Brain microvascular endothelial cell (primary cell): ENCODE data around the gene DDX56.

Experiments
- DNase-seq: peaks from one replicate; pipeline ENCODE4 v3.0.0-alpha.2; 2020
- H3K27ac ChIP-seq: fragments of 250-450 bp; sonication (Bioruptor Pico); 2 replicates; pipeline ENCODE4 v1.5.1; 2020; ENCODE audit warnings: mild to moderate bottlenecking, moderate library complexity
- H3K27me3 ChIP-seq: fragments of 250-450 bp; sonication (Bioruptor Pico); replicated peaks from 2 replicates; pipeline ENCODE4 v1.5.1; 2020; ENCODE audit warnings: mild to moderate bottlenecking
- H3K36me3 ChIP-seq: fragments of 250-450 bp; sonication (Bioruptor Pico); replicated peaks from 2 replicates; pipeline ENCODE4 v1.5.1; 2020; ENCODE audit warnings: mild to moderate bottlenecking
- H3K4me3 ChIP-seq: 2 replicates; pipeline ENCODE4 v1.5.1; 2011; ENCODE audit warnings: low read depth, mild to moderate bottlenecking, control low read depth, low read length, moderate library complexity
- CTCF ChIP-seq: IDR thresholded peaks from 2 replicates; pipeline ENCODE4 v1.5.1; 2011; ENCODE audit warnings: low read depth, mild to moderate bottlenecking, moderate library complexity, low read length, control low read depth, inconsistent platforms; ENCODE audit errors: missing control alignments
- in situ Hi-C: cut with HindIII; loops from 2 replicates; pipeline ENCODE4 v1.10.0; 2017; ENCODE audit warnings: low sequenced_read_pairs, low pct_ligation_motif_present

DDX56 gene

DNA sequence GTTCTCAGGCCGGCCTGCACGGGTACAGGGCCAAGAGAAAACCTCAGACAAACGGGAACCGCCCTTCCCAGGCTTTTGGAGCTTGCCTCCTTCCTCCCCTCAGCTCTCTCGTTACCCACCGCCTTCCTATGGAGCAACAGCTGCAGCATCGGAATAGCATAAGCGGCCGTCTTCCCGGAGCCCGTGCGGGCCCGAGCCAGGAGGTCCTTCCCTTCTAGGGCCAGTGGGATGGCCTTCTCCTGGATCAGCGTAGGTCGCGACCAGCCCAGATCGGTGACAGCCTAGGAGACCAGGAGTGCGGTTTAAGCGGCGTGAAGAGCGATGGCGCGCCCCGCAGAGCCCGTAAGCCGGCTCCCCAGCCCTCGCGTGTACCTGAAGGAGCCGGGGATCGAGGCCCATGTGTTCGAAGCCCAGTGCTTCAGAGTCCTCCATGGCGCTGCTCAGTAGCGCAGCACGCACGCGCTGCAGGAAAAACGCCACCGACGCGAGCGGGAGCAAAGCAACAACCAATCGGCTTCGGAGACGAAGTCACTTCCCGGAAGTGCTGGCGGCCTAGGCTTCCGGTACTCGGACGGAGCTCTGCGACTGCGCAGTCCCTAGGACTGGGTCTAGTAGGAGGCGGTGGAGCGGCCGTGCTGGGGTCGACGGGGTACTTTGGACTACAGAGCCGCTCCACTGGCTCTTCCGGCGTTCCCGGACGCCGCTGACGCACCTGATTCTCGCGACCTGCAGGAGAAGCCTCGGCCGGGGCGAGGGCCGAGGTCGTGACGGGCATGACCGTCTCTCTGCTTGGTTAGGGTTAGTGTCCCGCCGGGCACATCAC, at the start of gene DDX56:
TSS of gene DDX56 (minus strand) at position 445 of the 823 bp plus-strand sequence. CDS start at position 432, 13 bp downstream.
- DNase-seq: peak; percentile 92
- TF ChIP-seq CTCF: no peak
- H3K27me3 ChIP-seq: no peaks in the 10 kb centered on the region
- peak within 1 kb of the TSS; percentile 54 for H3K27ac ChIP-seq
- peaks cover 51% of the 10 kb centered on the region for H3K36me3 ChIP-seq
- H3K4me3 ChIP-seq: peak within 1 kb of the TSS; percentile 96
- in situ Hi-C loops: no loop called here

GRCh38 chr7:44622342-44623151, 48.8 kb upstream of the DDX56 start:
- no peak overlapping the region for H3K27ac ChIP-seq
- TF ChIP-seq CTCF: no peak
- in situ Hi-C loops: no loop called here
- no peak for DNase-seq
- H3K36me3 ChIP-seq: peaks cover 11% of the 10 kb centered on the region
- H3K4me3 ChIP-seq: no peak overlapping the region
- no peaks in the 10 kb centered on the region for H3K27me3 ChIP-seq

DNA sequence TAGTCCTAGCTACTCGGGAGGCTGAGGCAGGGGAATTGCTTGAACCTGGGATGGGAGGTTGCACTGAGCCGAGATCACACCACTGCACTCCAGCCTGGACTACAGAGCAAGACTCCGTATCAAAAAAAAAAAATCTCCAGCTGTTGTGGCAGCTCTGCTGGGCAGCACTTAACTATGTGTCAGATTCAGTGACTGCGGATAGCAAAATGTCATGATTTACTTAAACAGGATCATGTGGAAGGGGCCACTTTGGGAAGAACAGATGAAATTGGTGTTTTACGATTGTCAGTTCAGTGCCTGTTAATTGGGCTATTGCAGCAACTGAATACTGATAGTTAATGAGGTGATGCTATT, 48.0 kb upstream of the DDX56 start:
- Histone ChIP-seq H3K27ac (no peak overlapping the region), H3K36me3 (peaks cover 11% of the 10 kb centered on the region)

DNA sequence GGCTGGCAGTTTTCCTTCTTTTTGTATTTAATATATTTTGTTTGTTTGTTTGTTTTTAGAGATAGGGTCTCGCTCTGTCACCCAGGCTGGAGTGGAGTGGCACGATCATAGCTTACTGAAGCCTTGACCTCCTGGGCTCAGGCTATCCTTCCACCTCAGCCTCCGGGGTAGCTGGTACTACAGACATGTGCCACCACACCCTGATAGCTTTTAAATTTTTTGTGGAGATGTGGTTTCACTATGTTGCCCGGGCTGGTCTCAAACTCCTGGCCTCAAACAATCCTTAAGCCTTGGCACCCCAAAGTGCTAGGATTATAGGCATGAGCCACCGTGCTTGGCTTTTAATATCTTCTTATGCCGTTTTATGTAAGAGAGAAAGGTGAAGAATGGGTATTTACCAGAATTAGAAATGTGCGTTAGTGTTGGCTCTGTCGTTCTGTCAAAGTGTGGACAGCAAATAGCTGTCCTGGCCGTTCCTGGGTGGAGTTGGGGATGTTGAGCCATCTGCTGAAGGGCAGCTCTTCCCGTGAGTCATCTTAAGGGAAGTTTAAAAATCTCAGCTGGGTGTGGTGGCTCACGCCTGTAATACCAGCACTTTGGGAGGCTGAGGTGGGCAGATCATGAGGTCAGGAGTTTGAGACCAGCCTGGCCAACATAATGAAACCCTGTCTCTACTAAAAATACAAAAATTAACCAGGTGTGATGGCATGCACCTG, 47.5 kb upstream of the DDX56 start:
- Histone ChIP-seq H3K27me3 (no peaks in the 10 kb centered on the region), H3K36me3 (peaks cover 11% of the 10 kb centered on the region), H3K4me3 (no peak overlapping the region), H3K27ac (no peak overlapping the region)
- TF ChIP-seq CTCF: no peak
- DNase-seq: no peak
- in situ Hi-C loops: no loop called here

More for the DNA sequence above, 48.0 kb upstream of the DDX56 start:
- no peak for TF ChIP-seq CTCF
- in situ Hi-C loops: no loop called here
- H3K4me3 ChIP-seq: no peak overlapping the region
- DNase-seq: no peak
- H3K27me3 ChIP-seq: no peaks in the 10 kb centered on the region

- in situ Hi-C loops: no loop called here
- DNase-seq: no peak
- no peak overlapping the region for H3K4me3 ChIP-seq
- TF ChIP-seq CTCF: no peak
- H3K27me3 ChIP-seq: no peaks in the 10 kb centered on the region
- H3K36me3 ChIP-seq: no peaks in the 10 kb centered on the region
- no peak overlapping the region for H3K27ac ChIP-seq
Observed at GRCh38 chr7:44618753-44619152, 45.0 kb upstream of the DDX56 start.
